Measurements from ENCODE around the gene DMPK. TPM values are rescaled to one million over a fixed set of nuclear protein-coding genes. Genes with fewer than 3 reads are reported as not detected.

Gene DMPK
- total and polyA plus RNA-seq, 9 of the 15 experiments (the other 6 are each of a cell fraction or from before 2014, with no cell fraction given): 0.24 to 31.3 (median 7.3) TPM

DNA sequence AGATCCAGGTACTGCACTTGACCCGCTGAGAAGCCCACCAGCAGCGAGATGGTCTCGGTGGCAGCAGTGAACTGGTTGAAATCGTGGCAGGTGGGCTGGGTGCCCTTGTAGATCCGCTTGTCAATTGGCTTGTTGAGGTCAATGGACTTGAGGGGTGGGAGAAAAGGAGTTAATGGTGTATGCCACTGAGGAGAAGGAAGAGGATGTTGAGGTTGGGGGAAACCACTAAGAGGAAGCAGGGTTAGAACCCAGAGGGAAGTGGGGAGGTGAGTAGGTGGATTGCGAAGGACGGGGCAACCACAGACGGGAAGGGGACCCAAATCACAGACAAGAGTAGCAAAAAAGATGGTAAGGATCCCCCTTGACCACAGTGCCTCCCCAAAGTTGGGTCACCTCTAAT is 8.7 kb upstream of the DMPK start:
- Histone ChIP-seq H3K9me1 (ENCODE audit: control insufficient read depth, insufficient read depth, low read length) (peaks cover 4% of the 10 kb centered on the region), H3K79me2 (ENCODE audit: control insufficient read depth, insufficient read depth, low read length) (peaks cover 19% of the 10 kb centered on the region), H3K36me3 (ENCODE audit: control insufficient read depth, insufficient read depth, low read length) (peaks cover 48% of the 10 kb centered on the region; the same call in 2 of the 3 replicates), H3K27me3 (ENCODE audit: control insufficient read depth in 2 of 2, insufficient read depth in 2 of 2, low read length in 2 of 2) (no peaks in the 10 kb centered on the region), H3K4me3 (no peak overlapping the region), H3K9me3 (replicated peaks; ENCODE audit: control insufficient read depth, insufficient read depth, low read depth, low read length) (no peaks in the 10 kb centered on the region), H3K4me2 (ENCODE audit: insufficient read depth, low read length) (0 out of 2 replicates have a peak overlapping the region, but pooled peaks have one; percentile 86), H3K4me1 (replicated peaks in 1 of 2; ENCODE audit: control insufficient read depth in 2 of 2, insufficient read depth in 2 of 2, low read length in 2 of 2) (peaks cover 19 to 34% of the 10 kb centered on the region in 2 experiments), H4K20me1 (replicated peaks; ENCODE audit: control insufficient read depth, insufficient read depth, low read length) (peaks cover 3% of the 10 kb centered on the region), H2AFZ (ENCODE audit: low read depth, low read length) (no peak overlapping the region), H3K9ac (ENCODE audit: insufficient read depth in 1 of 2, low read depth in 2 of 2, low read length in 2 of 2) (peak overlapping the region in 1 of 2 experiments; percentile 99; a peak in 2 of 4 replicates), H3K27ac (ENCODE audit: extremely low read depth, low read depth, low read length) (no peak overlapping the region; the same call in 2 of the 3 replicates)
- in situ Hi-C loops (cut with MboI): no loop called here
- BruUV-seq (replicated peaks): no TSS peak
- ATAC-seq (no peak), DNase-seq (ENCODE audit: extremely low read depth in 1 of 4, low spot score in 3 of 4) (no peak), FAIRE-seq (no peak)
- POLR2A ChIA-PET: interaction anchor here (1.1 kb wide), 1 partner anchor 21 kb away, joined by 7 read pairs; no protein-coding TSS in a partner anchor
- CTCF ChIA-PET (ENCODE audit: low intra/inter-chr PET ratio): no interaction called here
- WGBS (ENCODE audit: insufficient coverage, low coverage, missing lambda C conversion rate): 87% methylated on average over 8 of the region's 8 CpGs
- intact Hi-C loops (cut with micrococcal nuclease): no loop called here
- no peak for TF ChIP-seq RBM39 (optimal IDR thresholded peaks at IDR 0.05; ENCODE audit: low read depth, low read length)
- 0 out of 2 replicates have a peak, but pooled peaks have one; percentile 22 for TF ChIP-seq RBFOX2 (IDR thresholded peaks at IDR 0.05; ENCODE audit: low read depth, low read length)
- TF ChIP-seq SPI1 (IDR thresholded peaks at IDR 0.05; ENCODE audit: borderline replicate concordance, low read depth, low read length): 0 out of 2 replicates have a peak, but pooled peaks have one; percentile 10
- TF ChIP-seq, protein P1, sequence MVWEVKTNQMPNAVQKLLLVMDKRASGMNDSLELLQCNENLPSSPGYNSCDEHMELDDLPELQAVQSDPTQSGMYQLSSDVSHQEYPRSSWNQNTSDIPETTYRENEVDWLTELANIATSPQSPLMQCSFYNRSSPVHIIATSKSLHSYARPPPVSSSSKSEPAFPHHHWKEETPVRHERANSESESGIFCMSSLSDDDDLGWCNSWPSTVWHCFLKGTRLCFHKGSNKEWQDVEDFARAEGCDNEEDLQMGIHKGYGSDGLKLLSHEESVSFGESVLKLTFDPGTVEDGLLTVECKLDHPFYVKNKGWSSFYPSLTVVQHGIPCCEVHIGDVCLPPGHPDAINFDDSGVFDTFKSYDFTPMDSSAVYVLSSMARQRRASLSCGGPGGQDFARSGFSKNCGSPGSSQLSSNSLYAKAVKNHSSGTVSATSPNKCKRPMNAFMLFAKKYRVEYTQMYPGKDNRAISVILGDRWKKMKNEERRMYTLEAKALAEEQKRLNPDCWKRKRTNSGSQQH (CRISPR knock-in tag; IDR thresholded peaks at IDR 0.05): no peak
- TF ChIP-seq, protein P2, sequence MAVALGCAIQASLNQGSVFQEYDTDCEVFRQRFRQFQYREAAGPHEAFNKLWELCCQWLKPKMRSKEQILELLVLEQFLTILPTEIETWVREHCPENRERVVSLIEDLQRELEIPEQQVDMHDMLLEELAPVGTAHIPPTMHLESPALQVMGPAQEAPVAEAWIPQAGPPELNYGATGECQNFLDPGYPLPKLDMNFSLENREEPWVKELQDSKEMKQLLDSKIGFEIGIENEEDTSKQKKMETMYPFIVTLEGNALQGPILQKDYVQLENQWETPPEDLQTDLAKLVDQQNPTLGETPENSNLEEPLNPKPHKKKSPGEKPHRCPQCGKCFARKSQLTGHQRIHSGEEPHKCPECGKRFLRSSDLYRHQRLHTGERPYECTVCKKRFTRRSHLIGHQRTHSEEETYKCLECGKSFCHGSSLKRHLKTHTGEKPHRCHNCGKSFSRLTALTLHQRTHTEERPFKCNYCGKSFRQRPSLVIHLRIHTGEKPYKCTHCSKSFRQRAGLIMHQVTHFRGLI (CRISPR knock-in tag; IDR thresholded peaks at IDR 0.05): no peak
- TF ChIP-seq, protein P3, sequence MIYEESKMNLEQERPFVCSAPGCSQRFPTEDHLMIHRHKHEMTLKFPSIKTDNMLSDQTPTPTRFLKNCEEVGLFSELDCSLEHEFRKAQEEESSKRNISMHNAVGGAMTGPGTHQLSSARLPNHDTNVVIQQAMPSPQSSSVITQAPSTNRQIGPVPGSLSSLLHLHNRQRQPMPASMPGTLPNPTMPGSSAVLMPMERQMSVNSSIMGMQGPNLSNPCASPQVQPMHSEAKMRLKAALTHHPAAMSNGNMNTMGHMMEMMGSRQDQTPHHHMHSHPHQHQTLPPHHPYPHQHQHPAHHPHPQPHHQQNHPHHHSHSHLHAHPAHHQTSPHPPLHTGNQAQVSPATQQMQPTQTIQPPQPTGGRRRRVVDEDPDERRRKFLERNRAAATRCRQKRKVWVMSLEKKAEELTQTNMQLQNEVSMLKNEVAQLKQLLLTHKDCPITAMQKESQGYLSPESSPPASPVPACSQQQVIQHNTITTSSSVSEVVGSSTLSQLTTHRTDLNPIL (CRISPR knock-in tag; IDR thresholded peaks at IDR 0.05): no peak
- TF ChIP-seq ETV6 (IDR thresholded peaks at IDR 0.05; ENCODE audit: borderline replicate concordance in 1 of 2, low read depth in 2 of 2, low read length in 1 of 2): peak in 1 of 2 experiments; percentile 66; a peak in 1 of 4 replicates
- TF ChIP-seq ETV6 (CRISPR knock-in tag; IDR thresholded peaks at IDR 0.05; ENCODE audit: borderline replicate concordance): no peak
- no peak for TF ChIP-seq BCOR (IDR thresholded peaks at IDR 0.05)
- no peak for TF ChIP-seq ZNF282 (CRISPR knock-in tag; IDR thresholded peaks at IDR 0.05)
- no peak for TF ChIP-seq FOXK2 (conservative IDR thresholded peaks at IDR 0.05 in 1 of 2, IDR thresholded peaks at IDR 0.05 in 1 of 2; ENCODE audit: low read depth in 2 of 2)

All from K562 (cell line).